ENCODE results near the gene FBXO31.
"Not testable (repeated sequence)": the region's sequence is repeated elsewhere in the genome, so short reads cannot be mapped to it uniquely, and the experiment has no call there.

The FBXO31 gene

DNA sequence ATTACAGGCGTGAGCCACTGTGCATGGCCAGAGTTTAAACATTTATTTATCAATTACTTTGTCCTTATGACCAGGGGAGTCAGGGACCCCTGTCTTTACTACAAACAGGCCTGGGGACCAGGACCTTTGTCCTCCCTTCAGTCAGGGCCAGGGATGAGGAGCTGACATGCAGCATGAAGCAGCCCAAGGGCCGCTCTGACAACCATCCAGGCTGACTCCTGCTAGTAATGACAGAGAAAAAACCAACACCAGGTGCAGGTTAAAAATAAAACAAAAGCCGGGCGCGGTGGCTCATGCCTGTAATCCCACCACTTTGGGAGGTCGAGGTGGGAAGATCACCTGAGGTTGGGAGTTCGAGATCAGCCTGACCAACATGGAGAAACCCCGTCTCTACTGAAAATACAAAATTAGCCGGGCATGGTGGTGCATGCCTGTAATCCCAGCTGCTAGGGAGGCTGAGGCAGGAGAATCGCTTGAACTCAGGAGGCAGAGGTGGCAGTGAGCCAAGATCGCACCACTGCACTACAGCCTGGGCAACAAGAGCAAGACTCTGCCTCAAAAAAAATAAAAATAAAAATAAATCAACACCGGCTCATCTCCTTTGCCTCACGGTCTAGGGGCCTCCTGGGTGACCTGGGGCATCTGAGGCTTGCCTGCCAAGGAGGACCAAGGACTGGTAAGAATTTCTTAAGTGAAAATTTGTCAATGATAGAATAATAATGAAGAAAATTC is 20.6 kb downstream of the FBXO31 start:
- not testable (repeated sequence) for DNase-seq (ENCODE audit: low read depth)

DNA sequence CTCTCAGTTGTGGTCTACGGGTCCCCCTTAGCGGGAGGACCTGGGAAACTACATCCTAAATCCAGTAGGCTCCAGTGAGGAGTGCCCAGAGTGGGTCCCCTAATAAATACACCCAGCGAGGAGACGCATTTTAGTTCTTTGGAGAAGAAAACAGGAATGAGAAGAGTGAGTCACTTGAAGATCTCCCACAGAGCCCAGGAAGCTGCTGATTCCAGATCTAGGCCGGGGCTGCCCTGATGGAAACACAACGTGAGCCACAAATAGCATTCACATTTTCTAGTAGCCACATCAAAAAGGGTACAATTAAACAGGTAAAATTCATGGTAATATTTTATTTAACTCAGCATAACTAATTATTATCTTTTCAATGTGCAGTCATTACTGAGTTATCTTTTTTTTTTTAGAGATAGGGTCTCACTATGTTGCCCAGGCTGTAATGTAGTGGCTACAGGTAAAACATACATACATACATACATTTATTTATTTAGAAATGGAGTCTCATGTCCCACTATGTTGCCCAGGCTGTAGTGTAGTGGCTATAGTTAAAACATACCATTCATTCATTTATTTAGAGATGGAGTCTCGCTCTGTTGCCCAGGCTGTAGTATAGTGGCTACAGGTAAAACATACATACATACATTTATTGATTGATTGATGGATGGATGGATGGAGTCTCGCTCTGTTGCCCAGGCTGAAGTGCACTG is 21.5 kb downstream of the FBXO31 start:
- DNase-seq (ENCODE audit: low read depth): no peak

DNA sequence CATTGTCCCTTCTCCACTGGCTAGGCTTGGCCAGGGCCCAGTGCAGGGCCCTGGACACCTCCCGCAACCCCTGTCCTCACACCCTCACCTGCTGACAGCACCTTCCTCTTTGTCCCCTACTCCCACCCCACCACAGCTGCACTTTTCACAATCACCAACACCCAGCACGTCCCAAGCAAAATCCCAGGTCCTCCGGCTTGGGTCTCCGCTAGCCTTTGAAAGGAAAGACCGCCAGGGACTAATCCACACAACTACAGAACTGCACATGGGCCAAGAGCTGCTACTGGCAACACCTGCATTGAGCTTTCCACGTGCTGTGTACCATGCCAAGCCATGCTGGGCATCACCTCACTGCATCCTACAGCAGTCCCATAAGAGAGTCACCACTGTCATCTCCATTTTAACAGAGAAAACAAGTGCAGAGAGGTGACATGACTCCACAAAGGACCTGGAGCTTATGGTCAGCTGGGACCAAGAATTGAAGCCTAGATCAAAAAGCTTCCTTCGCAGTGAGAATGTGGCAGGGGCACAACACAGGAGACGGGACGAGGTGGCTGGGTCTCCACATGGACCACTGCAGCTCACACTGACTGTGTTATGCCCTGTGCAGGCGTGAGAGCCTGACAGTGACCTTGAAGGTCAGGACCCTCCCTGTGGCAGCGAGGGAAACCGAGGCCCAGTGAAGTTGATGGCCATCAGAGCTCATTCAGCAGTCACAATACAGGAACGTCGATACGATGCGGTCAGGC is 22.5 kb downstream of the FBXO31 start:
- DNase-seq (ENCODE audit: low read depth): no peak

DNA sequence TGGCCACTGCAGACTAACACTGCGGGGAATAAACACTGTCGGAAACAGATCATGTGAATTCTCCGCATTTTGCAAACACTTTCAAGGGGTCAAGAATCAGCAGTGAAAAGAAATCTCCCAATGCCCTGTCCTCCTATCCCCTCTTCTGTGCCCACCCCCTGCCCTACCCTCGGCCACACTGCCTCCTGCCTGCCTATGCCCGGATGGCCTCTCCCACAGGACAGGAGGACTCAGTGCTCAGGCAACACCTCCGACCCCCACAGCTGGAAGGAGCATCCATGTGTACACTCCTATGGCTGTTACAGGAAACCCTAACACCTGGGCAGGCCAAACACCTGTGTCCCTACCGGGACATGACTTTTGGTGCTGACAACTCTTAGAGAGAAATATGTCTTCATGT is 24.5 kb downstream of the FBXO31 start:
- no peak for DNase-seq (ENCODE audit: low read depth)

DNA sequence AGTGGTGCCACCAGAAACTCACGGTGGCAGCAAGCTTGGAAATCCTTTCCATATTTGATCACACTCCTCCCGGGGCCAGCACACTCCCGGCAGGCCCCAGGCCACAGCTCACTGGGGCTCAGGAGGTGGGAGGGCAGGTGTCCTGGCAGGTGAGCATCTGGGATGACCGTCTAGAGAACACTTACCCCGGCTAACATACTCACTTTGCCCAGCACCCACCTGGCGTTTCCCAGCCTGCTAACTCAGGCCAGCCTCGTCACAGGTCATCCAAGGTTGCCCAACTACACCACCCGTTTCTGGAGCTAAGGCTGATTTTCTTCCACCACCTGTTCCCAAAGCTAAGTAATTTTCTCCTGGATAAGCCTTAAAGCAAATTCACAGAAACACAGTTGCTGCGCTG is 24.9 kb downstream of the FBXO31 start:
- no peak for DNase-seq (ENCODE audit: low read depth)

DNA sequence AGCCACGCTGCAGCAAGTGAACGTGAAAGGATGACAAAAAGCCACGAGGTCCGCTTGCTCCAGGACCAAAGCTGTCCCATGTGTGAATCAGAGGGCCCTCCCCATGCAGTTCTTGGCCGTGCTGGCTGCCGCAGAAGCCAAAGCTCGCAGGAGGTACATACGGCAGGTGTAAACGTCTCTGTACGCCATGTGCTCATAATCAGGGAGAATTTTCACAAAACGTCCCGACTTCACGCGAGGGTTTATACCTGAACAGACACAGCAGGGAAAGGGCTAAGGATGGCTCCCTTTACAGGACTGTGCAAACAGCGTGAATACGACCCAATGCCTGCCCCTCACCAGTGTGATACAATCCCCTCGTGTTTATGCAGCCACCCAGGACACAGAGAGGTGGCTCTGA is 25.3 kb downstream of the FBXO31 start:
- DNase-seq (ENCODE audit: low read depth): no peak

DNA sequence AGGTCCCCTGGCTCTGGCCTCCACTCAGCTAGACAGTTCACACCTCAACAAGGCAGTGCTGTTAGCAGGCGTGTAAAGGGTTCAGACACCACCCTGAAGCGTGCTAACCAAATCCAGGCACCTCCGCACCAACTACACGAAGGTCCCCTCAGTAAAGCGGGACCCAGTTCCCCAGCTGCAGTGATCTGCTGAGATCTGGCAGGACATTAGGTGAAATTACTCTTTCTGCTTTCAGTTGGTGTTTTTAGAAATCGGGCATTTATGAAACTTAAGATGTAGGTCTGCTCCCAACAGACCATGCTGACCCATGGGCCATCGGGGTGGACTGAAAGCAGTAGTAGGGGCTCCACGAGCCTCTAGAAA is 27.1 kb downstream of the FBXO31 start:
- no peak for DNase-seq (ENCODE audit: low read depth)

DNA sequence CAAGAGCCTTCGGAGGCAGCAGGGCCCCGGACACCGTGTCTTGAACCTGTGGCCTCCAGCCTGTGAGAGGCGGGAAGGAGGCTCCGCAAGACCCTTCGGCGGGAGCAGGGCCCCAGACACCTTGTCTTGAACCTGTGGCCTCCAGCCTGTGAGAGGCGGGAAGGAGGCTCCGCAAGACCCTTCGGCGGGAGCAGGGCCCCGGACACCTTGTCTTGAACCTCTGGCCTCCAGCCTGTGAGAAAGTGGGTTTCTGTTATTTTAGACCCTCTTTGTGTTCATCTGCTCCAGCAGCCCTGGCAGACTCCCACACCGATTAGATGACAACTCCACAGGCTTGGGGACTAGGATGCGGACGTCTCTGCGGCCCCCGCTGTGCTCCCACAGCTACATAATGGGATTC is 30.0 kb downstream of the FBXO31 start:
- DNase-seq (ENCODE audit: low read depth): no peak

DNA sequence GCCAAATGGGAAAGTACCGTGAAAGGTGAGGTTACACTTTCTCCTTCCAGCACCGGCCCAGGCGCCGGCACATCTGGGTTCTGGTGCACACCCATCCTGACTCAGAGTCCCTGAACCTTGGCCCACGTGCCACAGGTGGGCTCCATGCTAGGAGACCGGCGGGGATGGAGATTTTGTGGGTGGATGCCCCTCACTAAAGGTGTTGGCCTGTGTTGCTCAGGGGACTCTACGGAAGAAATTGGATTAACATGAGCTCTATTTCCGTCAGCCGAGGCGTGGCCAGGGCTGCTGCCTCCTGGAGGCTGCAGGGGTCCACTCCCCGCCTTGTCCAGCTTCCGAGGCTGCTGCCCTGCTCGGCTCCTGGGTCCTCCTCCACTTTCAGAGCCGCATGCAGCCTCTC is 30.8 kb downstream of the FBXO31 start:
- no peak for DNase-seq (ENCODE audit: low read depth)

DNA sequence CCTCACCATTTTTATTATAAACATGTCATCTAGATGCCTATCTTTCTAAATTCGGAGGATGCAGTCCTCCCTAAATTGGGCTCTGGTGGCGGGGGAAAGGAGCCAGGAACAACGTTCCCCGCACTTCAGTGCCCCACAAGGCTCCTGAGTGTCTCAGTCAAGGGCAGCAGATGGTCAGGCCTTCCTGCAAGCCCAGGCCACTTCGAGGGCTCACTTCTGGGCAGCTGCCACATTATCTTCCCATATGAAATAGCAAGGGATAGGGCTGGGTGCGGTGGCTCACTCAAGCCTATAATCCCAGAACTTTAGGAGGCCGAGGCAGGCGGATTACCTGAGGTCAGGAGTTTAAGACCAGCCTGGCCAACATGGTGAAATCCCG is 32.3 kb downstream of the FBXO31 start:
- no peak for DNase-seq (ENCODE audit: low read depth)

DNA sequence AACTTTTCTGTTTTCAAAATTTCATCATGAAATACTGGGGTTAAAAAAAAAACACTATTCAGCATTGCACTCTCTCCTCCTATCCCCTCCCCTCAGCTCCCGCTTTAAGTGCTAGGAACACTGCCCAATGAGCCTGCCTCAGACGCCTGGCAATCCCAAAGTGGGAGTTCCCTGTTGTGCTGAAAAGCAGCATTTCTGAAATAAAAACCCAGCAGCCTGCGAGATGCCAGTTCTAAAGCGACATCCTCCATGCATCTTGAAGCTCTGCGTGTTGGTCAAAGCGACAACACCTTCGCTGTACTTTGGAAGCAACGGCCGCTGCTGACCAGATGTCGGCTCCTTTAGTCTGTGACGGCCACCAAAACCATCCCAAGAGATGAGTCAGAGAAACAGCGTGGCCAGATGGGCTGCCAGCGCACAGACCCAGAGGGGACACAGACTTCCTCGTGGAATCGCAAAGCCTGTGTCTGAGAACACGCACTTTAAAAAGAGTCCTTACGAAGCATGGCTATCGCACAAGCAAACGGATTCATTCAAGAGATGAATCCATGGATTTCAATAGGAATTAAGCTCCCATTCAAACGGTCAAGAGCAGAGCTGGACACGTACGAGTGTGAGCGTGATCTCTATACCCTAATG is 32.8 kb downstream of the FBXO31 start:
- no peak for DNase-seq (ENCODE audit: low read depth)

DNA sequence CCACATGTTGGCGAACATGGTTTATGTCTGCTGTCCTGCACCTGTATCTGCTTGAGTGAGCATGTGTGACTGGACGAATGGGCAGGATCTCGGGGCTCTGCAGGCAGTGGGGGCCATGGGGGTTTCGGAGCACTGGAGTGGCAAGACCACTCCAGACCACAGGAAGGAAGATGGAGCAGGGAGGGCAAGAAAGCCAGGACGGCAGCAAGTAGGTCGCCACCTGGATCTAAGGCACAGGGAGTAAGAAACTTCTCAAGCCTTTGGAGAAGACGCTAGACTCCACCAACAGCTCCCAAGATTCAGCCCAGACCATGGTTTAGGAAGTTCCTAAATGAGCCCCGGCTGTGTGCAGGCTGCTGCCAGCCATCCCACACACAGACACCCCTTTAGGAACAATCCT is 33.5 kb downstream of the FBXO31 start:
- DNase-seq (ENCODE audit: low read depth): no peak

DNA sequence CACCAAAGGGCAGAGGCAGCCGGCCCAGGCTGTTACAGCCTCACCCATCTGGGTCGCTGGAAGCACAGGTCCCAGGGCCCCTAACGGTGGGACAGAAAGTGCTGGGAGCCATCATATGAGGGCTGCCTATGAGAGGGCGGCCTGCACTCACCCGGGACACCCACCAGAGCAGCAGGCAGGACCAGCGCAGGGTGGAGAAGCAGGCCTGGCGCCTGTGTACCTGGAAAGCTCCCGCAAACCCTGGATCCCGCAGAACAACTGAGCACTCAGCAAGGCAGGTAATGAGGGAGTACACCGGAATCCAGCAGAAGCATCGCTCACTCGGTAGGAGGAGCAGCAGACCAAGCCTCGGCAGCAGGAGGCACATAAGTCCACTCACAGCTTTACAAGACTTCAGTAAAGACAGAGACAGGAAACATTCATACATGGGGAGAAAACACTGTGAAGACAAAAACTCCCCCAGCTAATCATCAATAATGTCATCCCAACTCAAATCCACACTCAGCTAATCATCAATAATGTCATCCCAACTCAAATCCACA is 34.9 kb downstream of the FBXO31 start:
- DNase-seq (ENCODE audit: low read depth): no peak

DNA sequence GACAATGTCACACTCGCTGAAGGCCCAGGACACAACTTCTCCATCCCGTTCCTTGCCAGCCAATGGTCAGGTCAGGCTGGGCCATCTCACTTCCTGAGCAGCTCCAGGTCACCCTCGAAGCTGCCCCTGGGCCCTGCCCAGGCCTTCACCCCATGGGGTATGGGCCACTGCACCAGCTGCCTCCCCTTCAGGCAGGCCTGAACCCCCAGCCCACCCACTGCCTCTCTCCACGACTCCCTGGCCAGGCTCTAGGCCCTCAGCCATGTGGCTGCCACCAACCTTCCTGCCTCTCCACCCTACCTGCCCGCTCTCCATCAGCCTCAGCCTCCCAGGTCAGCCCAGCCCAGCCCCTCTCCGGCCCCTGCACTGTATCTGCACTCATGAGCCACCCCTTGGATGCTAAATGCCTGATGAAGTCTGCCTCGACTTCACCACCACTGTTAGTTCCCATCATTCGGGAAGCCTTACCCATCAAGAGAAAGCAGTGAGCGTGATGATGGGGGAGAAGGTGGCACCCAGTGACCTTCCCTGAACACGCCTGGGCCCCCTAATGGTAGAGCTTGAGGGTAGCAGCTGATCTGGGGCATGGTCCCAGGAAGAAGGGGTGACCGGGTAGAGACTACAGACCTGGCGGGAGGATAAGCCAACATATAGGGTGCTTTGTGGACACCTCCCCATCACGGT is 35.5 kb downstream of the FBXO31 start:
- no peak for DNase-seq (ENCODE audit: low read depth)

DNA sequence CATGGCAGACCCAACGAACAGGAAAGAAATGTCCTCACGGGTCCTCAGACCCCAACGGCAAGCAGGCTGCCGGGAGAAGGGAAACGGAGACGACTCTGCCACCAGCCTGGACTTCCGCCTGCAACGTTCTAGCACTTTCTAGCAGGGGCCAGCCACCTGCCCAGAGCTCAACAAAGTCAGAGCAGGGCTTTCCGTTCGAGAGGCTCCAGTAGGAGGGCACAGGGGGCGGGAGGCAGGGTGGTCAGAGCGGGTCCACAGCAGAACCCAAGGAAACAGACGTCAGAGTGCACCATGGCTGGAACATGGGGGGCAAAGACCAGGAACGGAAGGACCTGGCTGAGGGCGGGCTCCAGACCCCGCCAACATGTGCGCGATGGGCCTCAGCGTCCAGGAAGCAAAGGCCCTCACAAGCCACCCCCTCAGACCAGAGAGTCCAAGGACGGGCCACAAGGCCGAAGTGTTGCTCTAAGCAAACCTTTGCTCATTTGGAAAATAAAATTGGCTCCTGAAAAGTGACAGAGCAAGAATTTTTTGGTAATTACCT is 37.0 kb downstream of the FBXO31 start:
- no peak for DNase-seq (ENCODE audit: low read depth)

DNA sequence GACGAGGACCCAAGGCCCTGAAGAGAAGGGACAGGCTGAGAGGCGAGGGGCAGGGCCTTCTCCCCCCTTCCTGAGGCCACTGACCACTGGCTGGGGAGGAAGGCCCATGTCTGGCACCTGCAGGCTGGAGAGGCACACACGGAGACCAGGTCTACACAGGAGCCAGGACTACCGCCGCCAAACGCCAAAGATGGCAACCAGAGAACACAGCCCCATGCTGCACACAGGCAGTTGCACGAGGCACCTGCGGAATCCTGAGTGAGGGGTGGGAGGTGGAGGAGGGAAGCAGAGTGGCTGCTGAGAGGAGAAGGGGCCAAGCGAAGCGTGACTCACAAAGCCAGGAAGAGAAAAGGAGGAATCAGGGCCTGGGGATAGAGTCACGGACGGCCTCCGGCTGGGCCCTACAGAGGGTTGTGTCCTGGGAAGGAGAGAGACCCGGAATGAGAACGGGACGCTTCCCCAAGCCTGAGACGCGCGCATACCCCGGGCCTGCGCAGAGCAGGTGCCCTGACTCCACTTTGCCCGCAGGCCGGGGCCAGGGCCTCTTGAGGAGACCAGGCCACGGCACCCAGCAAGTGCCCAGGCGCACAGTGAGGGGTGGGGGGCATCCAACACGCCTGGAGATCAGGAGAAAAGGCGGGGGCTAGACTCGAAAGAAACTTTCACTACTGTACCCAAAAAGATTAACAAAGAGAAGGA is 37.7 kb downstream of the FBXO31 start:
- no peak for DNase-seq (ENCODE audit: low read depth)

DNA sequence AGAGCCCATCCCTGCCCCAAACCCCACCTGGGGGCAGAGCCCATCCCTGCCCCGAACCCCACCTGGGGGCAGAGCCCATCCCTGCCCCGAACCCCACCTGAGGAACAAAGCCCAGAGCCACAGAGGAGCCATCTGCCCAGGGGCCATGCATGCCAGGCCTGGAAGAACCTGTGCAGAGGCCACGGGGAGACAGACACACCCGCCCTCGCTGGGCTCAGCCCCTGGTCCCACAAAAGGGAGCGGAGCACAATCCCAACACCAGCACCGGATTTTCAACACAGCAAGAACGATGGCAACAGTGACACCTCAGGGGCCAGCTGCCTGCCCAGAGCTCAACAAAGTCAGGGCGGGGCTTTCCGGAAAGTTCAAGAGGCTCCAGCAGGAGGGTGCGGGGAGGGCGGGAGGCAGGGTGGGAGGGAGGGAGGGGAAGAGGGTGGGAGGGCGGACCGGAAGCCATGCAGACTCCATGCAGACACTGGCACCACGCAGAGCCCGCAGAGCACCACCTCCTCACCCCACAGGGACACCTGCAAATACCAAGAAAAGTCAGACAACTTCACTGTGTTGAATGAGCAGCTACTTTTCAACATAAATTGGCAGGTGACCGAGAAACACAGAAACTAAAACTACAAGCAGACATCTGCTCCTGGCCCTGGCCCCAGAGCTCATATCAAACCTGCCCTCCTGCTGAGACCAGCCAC is 38.5 kb downstream of the FBXO31 start:
- peak; percentile 22 for DNase-seq (ENCODE audit: low read depth)

DNA sequence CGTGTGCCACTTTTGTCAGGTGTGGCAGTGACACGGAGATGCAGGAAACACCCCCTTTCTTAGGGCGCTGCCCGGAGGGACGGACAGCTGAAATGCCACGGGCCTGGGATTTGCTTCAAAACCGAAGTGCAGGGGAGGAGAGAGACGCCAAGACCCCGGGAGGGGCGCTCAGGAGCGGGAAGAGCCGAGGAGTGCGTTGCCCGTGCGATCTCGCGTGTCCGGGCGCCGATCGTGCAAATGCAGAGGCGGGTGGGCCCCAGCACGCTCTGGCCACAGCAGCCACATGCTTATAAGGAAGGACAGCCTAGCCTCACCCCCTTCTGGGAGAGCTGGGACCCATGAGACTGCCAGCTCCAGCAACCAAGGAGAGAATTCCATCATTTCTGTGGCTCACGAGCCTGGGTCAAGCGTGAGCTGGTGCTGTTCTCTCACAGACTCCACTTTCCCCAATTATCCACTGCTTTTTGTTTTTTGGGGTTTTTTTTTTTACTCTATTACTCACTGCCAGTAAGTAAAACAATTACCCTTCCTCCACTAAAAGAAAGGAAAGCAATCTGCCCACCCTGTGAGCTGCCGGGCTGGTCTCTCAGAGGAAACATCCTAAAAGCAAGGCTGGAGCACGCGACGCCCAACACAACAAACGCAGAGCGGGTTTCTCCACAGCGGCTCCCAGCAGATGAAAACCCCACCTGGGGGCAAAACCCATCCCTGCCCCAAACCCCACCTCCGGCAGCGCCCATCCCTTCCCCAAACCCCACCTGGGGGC is 39.2 kb downstream of the FBXO31 start:
- no peak for DNase-seq (ENCODE audit: low read depth)

DNA sequence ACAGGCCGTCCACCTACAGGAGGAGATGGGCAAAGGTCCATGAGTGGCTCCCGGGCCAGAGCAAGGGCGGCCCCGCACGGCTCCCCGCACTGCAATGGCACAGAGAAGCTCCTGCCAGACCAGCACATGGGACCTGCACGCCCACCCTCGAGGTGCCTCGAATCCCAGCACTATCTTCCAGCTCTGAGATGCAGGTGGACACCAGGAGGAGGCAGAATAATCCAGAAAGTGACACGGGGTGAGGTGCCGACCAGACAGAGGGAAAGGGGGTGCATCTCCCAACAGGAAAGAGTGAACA is 39.9 kb downstream of the FBXO31 start:
- DNase-seq (ENCODE audit: low read depth): no peak
